PC-3 (cell line): ENCODE results near the gene COX17. TPM values are rescaled to one million over a fixed set of nuclear protein-coding genes. Genes with fewer than 3 reads are reported as not detected.
A peak's percentile ranks its signal among the peaks of the same experiment; 100 is the strongest.

Source experiments
- ATAC-seq: fragments of 200-7000 bp; cut with Tn5 transposase; 2 replicates; pipeline ENCODE4 v1.9.1; 2020; ENCODE audit warnings: mild to moderate bottlenecking, moderate library complexity
- BruUV-seq: library from RNA; stranded (reverse); fragments of 400-500 nt; replicated peaks from 2 replicates; lab custom pipeline; 2021; lab: Mats Ljungman, UMichigan
- CTCF ChIA-PET: fragments of 300-600 bp; sonication (Branson Sonifier 250); formaldehyde crosslinking; loops from one replicate; lab custom pipeline; 2022; ENCODE audit warnings: antibody characterized with exemption; lab: Charles Lee
- POLR2A ChIA-PET: fragments of 300-600 bp; sonication (Branson Sonifier 250); formaldehyde crosslinking; loops from one replicate; lab custom pipeline; 2022; ENCODE audit warnings: antibody characterized with exemption; ENCODE audit not compliant: unreplicated experiment; lab: Charles Lee
- DNase-seq: peaks from one replicate; pipeline ENCODE4 v3.0.0-alpha.2; 2015
- H2AFZ ChIP-seq: fragments of 300-600 bp; sonication (generic); 2 replicates; pipeline ENCODE4 v1.6.0; 2016; ENCODE audit warnings: antibody characterized with exemption, low read length
- H3F3A ChIP-seq: fragments of 300-600 bp; sonication (generic); one replicate; pipeline ENCODE4 v1.6.0; 2017; ENCODE audit warnings: antibody characterized with exemption, low read length, control low read depth, mild to moderate bottlenecking; ENCODE audit not compliant: unreplicated experiment
- H3K27ac ChIP-seq: fragments of 300-600 bp; sonication (generic); 2 replicates; pipeline ENCODE4 v1.5.1; 2016; ENCODE audit warnings: mild to moderate bottlenecking, low read length
- H3K27me3 ChIP-seq: fragments of 300-600 bp; sonication (generic); 2 replicates; pipeline ENCODE4 v1.6.1; 2016; ENCODE audit warnings: low read length, mixed read lengths
- H3K36me3 ChIP-seq: fragments of 300-600 bp; sonication (generic); 2 replicates; pipeline ENCODE4 v1.6.1; 2016; ENCODE audit warnings: low read depth, mixed run types, low read length, mixed read lengths
- H3K4me1 ChIP-seq: fragments of 300-600 bp; sonication (generic); 2 replicates; pipeline ENCODE4 v1.5.1; 2016; ENCODE audit warnings: low read length; ENCODE audit not compliant: insufficient read depth
- H3K4me2 ChIP-seq: fragments of 300-600 bp; sonication (generic); 2 replicates; pipeline ENCODE4 v1.6.0; 2016; ENCODE audit warnings: low read length
- H3K4me3 ChIP-seq: fragments of 300-600 bp; sonication (generic); 2 replicates; pipeline ENCODE4 v1.5.1; 2016; ENCODE audit warnings: mild to moderate bottlenecking, low read length, mixed read lengths
- H3K79me2 ChIP-seq: fragments of 300-600 bp; sonication (generic); 2 replicates; pipeline ENCODE4 v1.6.1; 2017; ENCODE audit warnings: low read length, mixed read lengths
- H3K9ac ChIP-seq: fragments of 300-600 bp; sonication (generic); 2 replicates; pipeline ENCODE4 v1.6.0; 2016; ENCODE audit warnings: mild to moderate bottlenecking, low read length
- H3K9me2 ChIP-seq: fragments of 300-600 bp; sonication (generic); replicated peaks from 2 replicates; pipeline ENCODE4 v1.6.1; 2016; ENCODE audit warnings: mixed run types, low read length, mixed read lengths
- H3K9me3 ChIP-seq: fragments of 300-600 bp; sonication (generic); 2 replicates; pipeline ENCODE4 v1.6.1; 2016; ENCODE audit warnings: low read length, mixed read lengths
- H4K20me1 ChIP-seq: fragments of 300-600 bp; sonication (generic); 2 replicates; pipeline ENCODE4 v1.6.1; 2016; ENCODE audit warnings: low read length, mixed read lengths
- CTCF ChIP-seq: fragments of 300-600 bp; sonication (generic); conservative IDR thresholded peaks from 2 replicates; pipeline ENCODE4 v1.5.1; 2017; ENCODE audit warnings: antibody characterized with exemption, low read depth, mild to moderate bottlenecking, low read length
- EZH2 ChIP-seq: fragments of 300-600 bp; sonication (generic); IDR thresholded peaks from one replicate; pipeline ENCODE4 v1.6.1; 2017; ENCODE audit warnings: antibody characterized with exemption, mild to moderate bottlenecking, low read length; ENCODE audit not compliant: unreplicated experiment
- EZH2phosphoT487 ChIP-seq: fragments of 300-600 bp; sonication (generic); IDR thresholded peaks from 2 replicates; pipeline ENCODE4 v1.6.1; 2018; ENCODE audit warnings: mild to moderate bottlenecking, antibody characterized with exemption, low read length, borderline replicate concordance
- intact Hi-C: fragments of 100-400 bp; cut with micrococcal nuclease; formaldehyde crosslinking; loops from 2 replicates; pipeline ENCODE4 v1.9.0; 2023
- total RNA-seq: library from RNA; depleted of rRNA; stranded (reverse); fragments of >200 nt; gene quantifications from 2 replicates; pipeline ENCODE4 v1.2.3, GENCODE V29; 2014

Gene COX17
- total RNA-seq, 1 experiment from 2014 or later: 159 TPM

GRCh38 chr3:119665954-119666559 is 11.1 kb downstream of the COX17 start:
- intact Hi-C loops: no loop called here
- ChIA-PET POLR2A (no interaction called here), CTCF (no interaction called here)

GRCh38 chr3:119664850-119665379 is 12.3 kb downstream of the COX17 start:
- H3K9me2 ChIP-seq: no peaks in the 10 kb centered on the region
- no peak for TF ChIP-seq CTCF
- DNase-seq (peak; percentile 77), ATAC-seq (no peak)
- H3K4me1 ChIP-seq: peaks cover 54% of the 10 kb centered on the region
- intact Hi-C loops: loop anchor here (1.0 to 5.0 kb wide), 3 partner anchors 12 to 163 kb away; partner anchors contain the start of gene COX17
- H3K79me2 ChIP-seq: no peaks in the 10 kb centered on the region
- H3K36me3 ChIP-seq: peaks cover 8% of the 10 kb centered on the region; the same call in 1 of the 2 replicates
- H3K4me2 ChIP-seq: peak overlapping the region; percentile 69
- no TSS peak for BruUV-seq
- H3K27me3 ChIP-seq: no peaks in the 10 kb centered on the region
- peak overlapping the region; percentile 63 for H3K9ac ChIP-seq
- no peaks in the 10 kb centered on the region for H4K20me1 ChIP-seq
- ChIA-PET POLR2A (no interaction called here), CTCF (no interaction called here)
- no peaks in the 10 kb centered on the region for H3K9me3 ChIP-seq
- peaks cover 18% of the 10 kb centered on the region for H3F3A ChIP-seq
- H3K27ac ChIP-seq: peak overlapping the region; percentile 91
- H2AFZ ChIP-seq: peak overlapping the region; percentile 23; the same call in 1 of the 2 replicates
- 0 out of 2 replicates have a peak overlapping the region, but pooled peaks have one; percentile 15 for H3K4me3 ChIP-seq

More at GRCh38 chr3:119665954-119666559, 11.1 kb downstream of the COX17 start:
- Histone ChIP-seq H3K9ac (no peak overlapping the region), H2AFZ (no peak overlapping the region), H3K9me3 (no peaks in the 10 kb centered on the region), H3K4me3 (no peak overlapping the region), H3K4me2 (no peak overlapping the region), H3K9me2 (no peaks in the 10 kb centered on the region), H3K79me2 (no peaks in the 10 kb centered on the region), H3K27me3 (no peaks in the 10 kb centered on the region), H4K20me1 (no peaks in the 10 kb centered on the region), H3K4me1 (peaks cover 57% of the 10 kb centered on the region), H3K36me3 (peaks cover 13% of the 10 kb centered on the region; the same call in 1 of the 2 replicates), H3K27ac (peak overlapping the region; percentile 91; the same call in 1 of the 2 replicates), H3F3A (peaks cover 18% of the 10 kb centered on the region)
- ATAC-seq: no peak
- TF ChIP-seq CTCF (no peak), EZH2 (no peak), EZH2phosphoT487 (no peak)
- DNase-seq: no peak
- BruUV-seq: no TSS peak

- Histone ChIP-seq H3K9me3 (no peaks in the 10 kb centered on the region), H3K27me3 (no peaks in the 10 kb centered on the region), H3K27ac (peak overlapping the region; percentile 91), H3F3A (peaks cover 18% of the 10 kb centered on the region), H3K36me3 (peaks cover 8% of the 10 kb centered on the region; the same call in 1 of the 2 replicates), H3K9me2 (no peaks in the 10 kb centered on the region), H3K79me2 (no peaks in the 10 kb centered on the region), H3K9ac (peak overlapping the region; percentile 63), H3K4me2 (peak overlapping the region; percentile 69), H3K4me1 (peaks cover 52% of the 10 kb centered on the region), H3K4me3 (peak overlapping the region; percentile 15; the same call in 1 of the 2 replicates), H2AFZ (peak overlapping the region; percentile 51), H4K20me1 (no peaks in the 10 kb centered on the region)
- intact Hi-C loops: loop anchor here (1.0 to 5.0 kb wide), 3 partner anchors 13 to 162 kb away; partner anchors contain the start of gene COX17
- DNase-seq: peak; percentile 60
- BruUV-seq: no TSS peak
- no peak for TF ChIP-seq EZH2phosphoT487
- no peak for TF ChIP-seq CTCF
- TF ChIP-seq EZH2: no peak
- POLR2A ChIA-PET: interaction anchor here (0.7 to 1.2 kb wide), 2 partner anchors 12 to 201 kb away, joined by 3 to 5 read pairs; partner anchors contain the start of genes COX17 and TMEM39A
- CTCF ChIA-PET: no interaction called here
- peak; percentile 42 for ATAC-seq
Observed at GRCh38 chr3:119664370-119664769, 12.8 kb downstream of the COX17 start.
